GM23248 (cell line): ENCODE results near the gene CLEC16A.

Experiments
- EZH2 ChIP-seq: fragments of 200-600 bp; sonication (generic); IDR thresholded peaks from 2 replicates; pipeline ENCODE4 v1.6.1; 2018; ENCODE audit warnings: antibody characterized with exemption, mild to moderate bottlenecking; ENCODE audit not compliant: insufficient read depth, poor library complexity, severe bottlenecking
- EZH2phosphoT487 ChIP-seq: fragments of 200-600 bp; sonication (generic); IDR thresholded peaks from 2 replicates; pipeline ENCODE4 v1.6.1; 2018; ENCODE audit warnings: antibody characterized with exemption, moderate library complexity, mild to moderate bottlenecking, low read depth; ENCODE audit not compliant: insufficient read depth

DNA sequence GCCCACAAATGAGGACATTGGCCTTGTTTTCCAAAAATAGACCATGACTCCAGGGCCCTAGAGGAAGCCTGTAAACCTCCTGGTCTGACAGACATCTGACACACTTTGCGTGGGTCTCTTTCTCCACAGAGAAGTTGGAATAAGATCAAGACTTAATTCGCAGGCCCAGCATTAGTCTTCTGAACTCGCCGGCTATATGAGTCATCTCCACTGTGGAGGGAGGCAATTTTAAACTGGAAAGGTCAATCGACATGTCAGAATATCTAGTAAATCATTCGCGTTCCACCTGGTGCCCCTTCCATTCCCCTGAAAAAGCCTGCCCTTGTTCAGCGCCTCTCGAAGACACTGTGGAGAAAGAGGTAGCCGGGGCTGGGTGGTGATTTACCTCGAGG is 140.1 kb downstream of the CLEC16A start:
- no peak for TF ChIP-seq EZH2phosphoT487
- TF ChIP-seq EZH2: no peak
